Measurements from ENCODE around the gene PIEZO2. TPM values are rescaled to one million over a fixed set of nuclear protein-coding genes. Genes with fewer than 3 reads are reported as not detected.
"Not testable (repeated sequence)": the region's sequence is repeated elsewhere in the genome, so short reads cannot be mapped to it uniquely, and the experiment has no call there.

PIEZO2 gene
- total RNA-seq, 1 experiment from 2014 or later: 5.5 TPM

DNA sequence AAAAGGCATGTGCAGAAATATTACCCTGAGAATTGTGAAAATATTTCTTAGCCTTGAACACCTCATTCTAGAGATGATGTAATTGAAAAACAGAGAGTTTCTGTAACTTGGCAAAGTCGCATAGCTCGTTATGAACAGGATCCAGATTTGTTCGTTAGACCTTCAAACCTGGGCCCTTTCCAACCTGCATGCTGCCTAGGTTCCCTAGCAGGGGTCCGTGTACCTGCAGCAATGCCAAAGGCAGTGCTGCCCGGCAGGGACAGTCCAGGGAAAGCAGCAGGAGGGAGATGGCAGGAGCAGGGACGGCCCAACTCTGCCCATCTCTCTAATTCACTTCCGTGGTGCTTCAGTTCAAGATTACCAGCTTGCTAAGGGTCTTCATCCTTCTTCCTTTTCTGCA is 12.0 kb downstream of the PIEZO2 start:
- intact Hi-C loops (cut with micrococcal nuclease; ENCODE audit: unreplicated experiment): no loop called here
- no peak for TF ChIP-seq EZH2 (IDR thresholded peaks at IDR 0.05; ENCODE audit: borderline replicate concordance, low read depth, low read length, poor library complexity, severe bottlenecking)
- TF ChIP-seq, protein P1, sequence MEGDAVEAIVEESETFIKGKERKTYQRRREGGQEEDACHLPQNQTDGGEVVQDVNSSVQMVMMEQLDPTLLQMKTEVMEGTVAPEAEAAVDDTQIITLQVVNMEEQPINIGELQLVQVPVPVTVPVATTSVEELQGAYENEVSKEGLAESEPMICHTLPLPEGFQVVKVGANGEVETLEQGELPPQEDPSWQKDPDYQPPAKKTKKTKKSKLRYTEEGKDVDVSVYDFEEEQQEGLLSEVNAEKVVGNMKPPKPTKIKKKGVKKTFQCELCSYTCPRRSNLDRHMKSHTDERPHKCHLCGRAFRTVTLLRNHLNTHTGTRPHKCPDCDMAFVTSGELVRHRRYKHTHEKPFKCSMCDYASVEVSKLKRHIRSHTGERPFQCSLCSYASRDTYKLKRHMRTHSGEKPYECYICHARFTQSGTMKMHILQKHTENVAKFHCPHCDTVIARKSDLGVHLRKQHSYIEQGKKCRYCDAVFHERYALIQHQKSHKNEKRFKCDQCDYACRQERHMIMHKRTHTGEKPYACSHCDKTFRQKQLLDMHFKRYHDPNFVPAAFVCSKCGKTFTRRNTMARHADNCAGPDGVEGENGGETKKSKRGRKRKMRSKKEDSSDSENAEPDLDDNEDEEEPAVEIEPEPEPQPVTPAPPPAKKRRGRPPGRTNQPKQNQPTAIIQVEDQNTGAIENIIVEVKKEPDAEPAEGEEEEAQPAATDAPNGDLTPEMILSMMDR (conservative IDR thresholded peaks at IDR 0.05; ENCODE audit: low read depth, low read length): no peak
- H3K27me3 ChIP-seq (replicated peaks; ENCODE audit: insufficient read depth, low read depth, low read length, poor library complexity): no peaks in the 10 kb centered on the region
- POLR2A ChIA-PET (ENCODE audit: low non-redundant PET): interaction anchor here (0.7 kb wide), 1 partner anchor 280 kb away, joined by 3 read pairs; no protein-coding TSS in a partner anchor
- BruUV-seq (replicated peaks): no TSS peak
- no peak overlapping the region for H3K27ac ChIP-seq (ENCODE audit: low read depth, low read length, poor library complexity, severe bottlenecking)
- H3K4me1 ChIP-seq (ENCODE audit: insufficient read depth, low read length, poor library complexity, severe bottlenecking): no peaks in the 10 kb centered on the region
- H3K4me3 ChIP-seq (ENCODE audit: low read depth, low read length, poor library complexity, severe bottlenecking): no peak overlapping the region
- DNase-seq (ENCODE audit: low spot score): no peak
- no peaks in the 10 kb centered on the region for H3K36me3 ChIP-seq (ENCODE audit: insufficient read depth, low read length, poor library complexity, severe bottlenecking)
- CTCF ChIA-PET: no interaction called here
- H3K9me3 ChIP-seq (ENCODE audit: low read depth, low read length, poor library complexity, severe bottlenecking): no peaks in the 10 kb centered on the region

DNA sequence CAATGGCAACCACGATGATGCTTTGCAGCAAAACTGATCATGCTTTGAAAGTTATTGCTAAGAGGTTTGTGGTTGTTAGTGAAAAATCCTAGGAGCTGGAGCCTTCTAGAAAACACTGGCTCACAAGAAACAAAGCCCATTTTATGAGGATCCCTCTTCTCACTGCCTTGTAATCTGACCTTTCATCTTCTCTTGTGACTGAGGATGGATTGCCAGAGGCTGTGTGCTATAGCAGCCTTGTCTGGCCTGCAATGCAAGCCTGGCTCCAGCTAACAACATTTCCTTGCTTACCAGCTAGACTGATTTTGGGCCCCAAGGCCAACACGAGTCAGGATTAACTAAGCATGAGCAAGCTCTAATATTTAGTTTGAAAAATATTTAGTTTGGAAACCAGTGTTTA is 13.1 kb downstream of the PIEZO2 start:
- no peak overlapping the region for H3K27ac ChIP-seq (ENCODE audit: low read depth, low read length, poor library complexity, severe bottlenecking)
- no peak for DNase-seq (ENCODE audit: low spot score)
- CTCF ChIA-PET: no interaction called here

DNA sequence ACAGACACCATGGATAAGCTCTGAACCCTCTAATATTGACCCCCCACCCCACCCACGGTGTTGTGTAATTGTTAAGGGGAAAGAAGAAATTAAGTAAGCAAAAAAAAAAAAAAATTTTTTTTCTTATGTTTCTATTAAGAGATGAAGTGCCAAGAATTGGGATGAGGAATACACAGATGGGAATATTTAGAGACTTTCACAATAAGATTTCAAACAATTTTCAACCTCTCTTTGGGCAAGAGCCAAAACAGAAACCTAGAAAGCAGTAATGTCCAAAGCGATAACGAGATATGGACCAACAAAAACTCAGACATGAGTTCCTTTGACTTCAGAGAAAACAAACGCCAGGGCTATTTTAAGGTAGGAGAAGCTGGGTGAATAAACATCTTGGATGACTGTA is 14.4 kb downstream of the PIEZO2 start:
- BruUV-seq (replicated peaks): no TSS peak
- Histone ChIP-seq H3K4me1 (ENCODE audit: insufficient read depth, low read length, poor library complexity, severe bottlenecking) (no peaks in the 10 kb centered on the region), H3K27me3 (replicated peaks; ENCODE audit: insufficient read depth, low read depth, low read length, poor library complexity) (no peaks in the 10 kb centered on the region), H3K36me3 (ENCODE audit: insufficient read depth, low read length, poor library complexity, severe bottlenecking) (no peaks in the 10 kb centered on the region), H3K9me3 (ENCODE audit: low read depth, low read length, poor library complexity, severe bottlenecking) (no peaks in the 10 kb centered on the region), H3K27ac (ENCODE audit: low read depth, low read length, poor library complexity, severe bottlenecking) (no peak overlapping the region), H3K4me3 (ENCODE audit: low read depth, low read length, poor library complexity, severe bottlenecking) (no peak overlapping the region)
- ChIA-PET POLR2A (ENCODE audit: low non-redundant PET) (no interaction called here), CTCF (no interaction called here)
- intact Hi-C loops (cut with micrococcal nuclease; ENCODE audit: unreplicated experiment): no loop called here
- TF ChIP-seq, protein P1 (conservative IDR thresholded peaks at IDR 0.05; ENCODE audit: low read depth, low read length): no peak
- TF ChIP-seq EZH2 (IDR thresholded peaks at IDR 0.05; ENCODE audit: borderline replicate concordance, low read depth, low read length, poor library complexity, severe bottlenecking): no peak
- DNase-seq (ENCODE audit: low spot score): no peak

More for the DNA sequence above, 13.1 kb downstream of the PIEZO2 start:
- no peaks in the 10 kb centered on the region for H3K9me3 ChIP-seq (ENCODE audit: low read depth, low read length, poor library complexity, severe bottlenecking)
- H3K27me3 ChIP-seq (replicated peaks; ENCODE audit: insufficient read depth, low read depth, low read length, poor library complexity): no peaks in the 10 kb centered on the region
- no peaks in the 10 kb centered on the region for H3K4me1 ChIP-seq (ENCODE audit: insufficient read depth, low read length, poor library complexity, severe bottlenecking)
- no TSS peak for BruUV-seq (replicated peaks)
- H3K4me3 ChIP-seq (ENCODE audit: low read depth, low read length, poor library complexity, severe bottlenecking): no peak overlapping the region
- intact Hi-C loops (cut with micrococcal nuclease; ENCODE audit: unreplicated experiment): no loop called here
- no peaks in the 10 kb centered on the region for H3K36me3 ChIP-seq (ENCODE audit: insufficient read depth, low read length, poor library complexity, severe bottlenecking)
- TF ChIP-seq EZH2 (IDR thresholded peaks at IDR 0.05; ENCODE audit: borderline replicate concordance, low read depth, low read length, poor library complexity, severe bottlenecking): no peak
- TF ChIP-seq, protein P1 (conservative IDR thresholded peaks at IDR 0.05; ENCODE audit: low read depth, low read length): no peak
- POLR2A ChIA-PET (ENCODE audit: low non-redundant PET): no interaction called here

DNA sequence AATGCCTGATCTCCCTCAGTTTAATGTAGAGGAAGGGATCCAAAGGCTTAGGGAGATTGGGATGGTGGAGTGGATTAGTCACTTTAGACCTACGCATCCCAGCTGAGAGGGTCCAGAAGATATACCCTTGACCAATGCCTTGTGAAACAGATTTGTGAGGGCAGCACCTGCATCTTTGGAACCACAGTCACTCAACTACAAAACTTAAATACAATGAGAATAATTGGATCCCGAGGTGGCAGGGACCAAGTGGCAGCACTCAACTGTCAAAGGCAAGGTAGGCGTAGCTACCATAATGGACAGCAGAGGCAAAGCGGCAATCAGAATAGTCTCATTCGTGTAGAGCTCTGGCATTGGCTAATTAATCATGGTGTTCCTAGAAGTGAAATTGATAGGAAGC is 20.3 kb downstream of the PIEZO2 start:
- DNase-seq (ENCODE audit: low spot score); CTCF ChIA-PET; H3K36me3 ChIP-seq (ENCODE audit: insufficient read depth, low read length, poor library complexity, severe bottlenecking); H3K4me1 ChIP-seq (ENCODE audit: insufficient read depth, low read length, poor library complexity, severe bottlenecking); BruUV-seq (replicated peaks); H3K4me3 ChIP-seq (ENCODE audit: low read depth, low read length, poor library complexity, severe bottlenecking); H3K9me3 ChIP-seq (ENCODE audit: low read depth, low read length, poor library complexity, severe bottlenecking); POLR2A ChIA-PET (ENCODE audit: low non-redundant PET); H3K27me3 ChIP-seq (replicated peaks; ENCODE audit: insufficient read depth, low read depth, low read length, poor library complexity); H3K27ac ChIP-seq (ENCODE audit: low read depth, low read length, poor library complexity, severe bottlenecking); intact Hi-C loops (cut with micrococcal nuclease; ENCODE audit: unreplicated experiment): not testable (repeated sequence)
